Measurements from ENCODE around the gene PNPLA7.

Gene PNPLA7

GRCh38 chr9:137426018-137426681 lies 124.1 kb downstream of the PNPLA7 start:
- in situ Hi-C loops (cut with HindIII; ENCODE audit: low sequenced_read_pairs) = no loop called here

GRCh38 chr9:137423514-137424291 lies 126.5 kb downstream of the PNPLA7 start:
- in situ Hi-C loops (cut with HindIII; ENCODE audit: low sequenced_read_pairs) = no loop called here

GRCh38 chr9:137422604-137423513 lies 127.3 kb downstream of the PNPLA7 start, which contains the start of the genes EXD3 and NOXA1:
TSS of gene EXD3 (minus strand) at chr9:137423162. CDS start at chr9:137395357, 27,805 bp downstream.
TSS of gene NOXA1 (plus strand) at chr9:137423393. CDS start at chr9:137423530, 137 bp downstream.
- in situ Hi-C loops (cut with HindIII; ENCODE audit: low sequenced_read_pairs) = no loop called here

GRCh38 chr9:137421838-137422603 lies 128.2 kb downstream of the PNPLA7 start:
- in situ Hi-C loops (cut with HindIII; ENCODE audit: low sequenced_read_pairs) = no loop called here

- in situ Hi-C loops (cut with HindIII; ENCODE audit: low sequenced_read_pairs) = loop anchor here (10.0 kb wide), 1 partner anchor 53 kb away; no protein-coding TSS in a partner anchor
These were observed 132.8 kb downstream of the PNPLA7 start for GRCh38 chr9:137417161-137418021.

GRCh38 chr9:137416563-137417151 lies 133.5 kb downstream of the PNPLA7 start:
- in situ Hi-C loops (cut with HindIII; ENCODE audit: low sequenced_read_pairs) = loop anchor here (10.0 kb wide), 1 partner anchor 52 kb away; no protein-coding TSS in a partner anchor

GRCh38 chr9:137416006-137416562 lies 134.1 kb downstream of the PNPLA7 start:
- in situ Hi-C loops (cut with HindIII; ENCODE audit: low sequenced_read_pairs) = loop anchor here (10.0 kb wide), 1 partner anchor 51 kb away; no protein-coding TSS in a partner anchor

GRCh38 chr9:137415451-137415850 lies 134.8 kb downstream of the PNPLA7 start:
- in situ Hi-C loops (cut with HindIII; ENCODE audit: low sequenced_read_pairs) = loop anchor here (10.0 kb wide), 1 partner anchor 51 kb away; no protein-coding TSS in a partner anchor

- in situ Hi-C loops (cut with HindIII; ENCODE audit: low sequenced_read_pairs) = loop anchor here (10.0 kb wide), 1 partner anchor 48 kb away; no protein-coding TSS in a partner anchor
These were observed 137.8 kb downstream of the PNPLA7 start for GRCh38 chr9:137412431-137412830.

- in situ Hi-C loops (cut with HindIII; ENCODE audit: low sequenced_read_pairs) = loop anchor here (10.0 kb wide), 1 partner anchor 47 kb away; no protein-coding TSS in a partner anchor
These were observed 138.4 kb downstream of the PNPLA7 start for GRCh38 chr9:137411645-137412380.

GRCh38 chr9:137411260-137411644 lies 138.9 kb downstream of the PNPLA7 start:
- in situ Hi-C loops (cut with HindIII; ENCODE audit: low sequenced_read_pairs) = loop anchor here (10.0 kb wide), 1 partner anchor 46 kb away; no protein-coding TSS in a partner anchor

GRCh38 chr9:137410891-137411249 lies 139.3 kb downstream of the PNPLA7 start:
- in situ Hi-C loops (cut with HindIII; ENCODE audit: low sequenced_read_pairs) = loop anchor here (10.0 kb wide), 1 partner anchor 46 kb away; no protein-coding TSS in a partner anchor

- in situ Hi-C loops (cut with HindIII; ENCODE audit: low sequenced_read_pairs) = loop anchor here (10.0 kb wide), 1 partner anchor 46 kb away; no protein-coding TSS in a partner anchor
These were observed 139.8 kb downstream of the PNPLA7 start for GRCh38 chr9:137410236-137410890.
